ENCODE data around the gene TAOK1. TPM values are rescaled to one million over a fixed set of nuclear protein-coding genes. Genes with fewer than 3 reads are reported as not detected.

The TAOK1 gene
- total and polyA plus RNA-seq, 2 of the 13 experiments (the other 11 are each of a cell fraction or from before 2014, with no cell fraction given), result 14.1 to 23.0 TPM

GRCh38 chr17:29574732-29575510 is 184.8 kb downstream of the TAOK1 start (continued):
- TF ChIP-seq ZBTB2 (CRISPR knock-in tag; IDR thresholded peaks at IDR 0.05; ENCODE audit: low read depth), result no peak
- TF ChIP-seq ZNF234 (CRISPR knock-in tag; conservative IDR thresholded peaks at IDR 0.05), result no peak
- peak; percentile 60 for TF ChIP-seq SOX5 (CRISPR knock-in tag; IDR thresholded peaks at IDR 0.05; ENCODE audit: borderline replicate concordance)
- no peak for TF ChIP-seq NFE2L1 (CRISPR knock-in tag; IDR thresholded peaks at IDR 0.05; ENCODE audit: borderline replicate concordance)
- TF ChIP-seq ATF6 (CRISPR knock-in tag; conservative IDR thresholded peaks at IDR 0.05), result no peak
- no peak for TF ChIP-seq SP2 (CRISPR knock-in tag; IDR thresholded peaks at IDR 0.05)
- no peak for TF ChIP-seq NFIC (IDR thresholded peaks at IDR 0.05; ENCODE audit: low read length)
- no peak for TF ChIP-seq ZKSCAN8 (CRISPR knock-in tag; IDR thresholded peaks at IDR 0.05; ENCODE audit: borderline replicate concordance)
- peak; percentile 76 for TF ChIP-seq ARNTL (CRISPR knock-in tag; IDR thresholded peaks at IDR 0.05)
- no peak for TF ChIP-seq MZF1 (CRISPR knock-in tag; IDR thresholded peaks at IDR 0.05; ENCODE audit: borderline replicate concordance)
- peak; percentile 23 for TF ChIP-seq RBM22 (optimal IDR thresholded peaks at IDR 0.05; ENCODE audit: low read length)
- no peak for TF ChIP-seq CHCHD3 (CRISPR knock-in tag; IDR thresholded peaks at IDR 0.05)
- no peak; the same call in 1 of the 2 replicates for TF ChIP-seq ZNF143 (CRISPR knock-in tag; IDR thresholded peaks at IDR 0.05)
- TF ChIP-seq ZMYM2 (CRISPR knock-in tag; IDR thresholded peaks at IDR 0.05), result no peak
- no peak for TF ChIP-seq MYNN (CRISPR knock-in tag; IDR thresholded peaks at IDR 0.05; ENCODE audit: low read depth)
- TF ChIP-seq ZNF20 (CRISPR knock-in tag; IDR thresholded peaks at IDR 0.05), result no peak
- peak; percentile 52 for TF ChIP-seq THRA (CRISPR knock-in tag; IDR thresholded peaks at IDR 0.05; ENCODE audit: borderline replicate concordance)
- no peak for TF ChIP-seq GFI1 (CRISPR knock-in tag; IDR thresholded peaks at IDR 0.05; ENCODE audit: borderline replicate concordance)
- TF ChIP-seq TFDP1 (CRISPR knock-in tag; IDR thresholded peaks at IDR 0.05; ENCODE audit: borderline replicate concordance), result peak; percentile 73; the same call in 1 of the 2 replicates
- TF ChIP-seq ZZZ3 (CRISPR knock-in tag; IDR thresholded peaks at IDR 0.05; ENCODE audit: borderline replicate concordance), result peak; percentile 79; the same call in 1 of the 2 replicates
- TF ChIP-seq SP5 (CRISPR knock-in tag; IDR thresholded peaks at IDR 0.05; ENCODE audit: borderline replicate concordance, low read depth), result peak; percentile 67
- TF ChIP-seq EED (CRISPR knock-in tag; IDR thresholded peaks at IDR 0.05), result no peak
- TF ChIP-seq STAT5B (CRISPR knock-in tag; IDR thresholded peaks at IDR 0.05), result no peak
- TF ChIP-seq GATAD2A (CRISPR knock-in tag; IDR thresholded peaks at IDR 0.05), result peak; percentile 84
- TF ChIP-seq RBAK (CRISPR knock-in tag; IDR thresholded peaks at IDR 0.05), result no peak
- TF ChIP-seq TAF15 (IDR thresholded peaks at IDR 0.05; ENCODE audit: low read depth, low read length, poor library complexity, severe bottlenecking), result no peak

Data from HepG2 (cell line).